ENCODE results near the gene AVPR2.

Gene AVPR2

DNA sequence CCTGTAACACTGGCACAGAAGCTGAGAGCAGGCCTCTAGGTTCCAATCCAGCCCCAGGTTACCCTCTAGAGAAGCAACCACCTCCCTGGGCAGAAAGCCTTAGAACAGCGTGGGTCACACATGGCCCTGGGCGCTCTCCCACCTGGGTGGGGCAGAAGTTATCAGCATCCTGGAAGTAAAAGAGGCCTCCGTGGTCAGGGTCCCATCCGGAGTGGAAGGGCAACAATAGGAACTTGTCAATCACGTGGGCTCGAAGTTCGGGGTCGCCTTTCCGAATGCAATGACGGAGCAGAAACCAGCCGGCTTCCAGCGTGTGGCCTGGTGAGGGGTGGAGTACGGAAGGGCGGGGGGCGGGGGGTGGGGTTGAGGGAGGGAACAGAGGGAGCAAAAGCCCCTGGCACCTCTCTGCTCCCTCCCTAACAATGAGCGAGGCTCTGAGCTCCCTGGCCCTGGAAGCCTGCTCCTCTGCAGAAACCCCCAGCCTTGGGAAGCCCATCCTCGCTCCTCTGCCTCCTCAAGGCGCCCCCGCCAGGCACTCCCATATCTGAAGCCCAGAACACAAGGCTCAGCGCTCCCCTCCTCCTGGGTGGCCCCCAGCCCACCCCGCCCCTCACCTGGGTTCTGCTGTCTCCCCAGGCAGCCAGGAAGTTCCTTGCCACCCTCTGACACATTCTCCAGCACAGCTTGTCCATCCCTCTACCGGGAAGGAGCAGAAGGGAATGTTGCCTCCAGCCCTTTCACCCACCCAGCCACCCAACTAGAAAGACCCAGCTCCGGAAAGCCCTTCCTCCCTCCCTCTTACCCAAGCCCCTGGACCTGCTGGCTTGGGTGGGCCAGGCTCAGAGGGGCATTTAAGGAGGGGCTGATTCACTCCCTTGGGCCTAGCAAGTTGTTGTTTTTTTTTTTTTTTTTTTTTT, 37.1 kb downstream of the AVPR2 start:
- peak overlapping the region; percentile 48 to 65 for H3K27ac Mint-ChIP-seq
- no peak for DNase-seq
- no peaks in the 10 kb centered on the region for H3K9me3 Mint-ChIP-seq
- peaks cover 49% of the 10 kb centered on the region for H3K4me1 Mint-ChIP-seq
- no peaks in the 10 kb centered on the region for H3K27me3 Mint-ChIP-seq
- ATAC-seq = no peak
- H3K4me3 Mint-ChIP-seq = peak overlapping the region; percentile 84 to 86

- Mint-ChIP-seq H3K27ac (peak within 1 kb of the TSS; percentile 79 to 97), H3K4me3 (peak within 1 kb of the TSS; percentile 89 to 96), H3K4me1 (peaks cover 62% of the 10 kb centered on the region), H3K27me3 (no peaks in the 10 kb centered on the region), H3K9me3 (no peaks in the 10 kb centered on the region)
- ATAC-seq (peak; percentile 47), DNase-seq (peak in 1 of 2 donors; percentile 40)
Measured at GRCh38 chrX:153944140-153944799, 39.8 kb downstream of the AVPR2 start, which contains the start of gene RENBP. Gene RENBP, minus strand, starts transcription at chrX:153944643. Its CDS starts 33 bp downstream, at chrX:153944610.

DNA sequence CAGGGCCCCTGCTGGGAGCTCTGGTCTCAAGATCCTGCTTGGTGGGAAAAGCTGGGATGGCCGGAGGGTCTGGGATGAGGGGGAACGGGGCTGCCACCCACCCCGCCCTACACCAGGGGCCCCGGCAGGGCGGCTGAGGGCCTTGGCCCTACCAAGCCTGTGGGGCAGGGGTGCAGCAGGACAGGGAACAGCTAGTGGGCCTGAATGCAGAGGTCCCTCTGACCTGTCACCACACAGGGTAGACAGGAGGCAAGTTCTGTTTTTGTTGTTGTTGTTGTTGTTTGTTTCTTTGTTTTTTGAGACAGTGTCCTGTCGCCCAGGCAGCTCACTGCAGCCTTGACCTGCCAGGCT, 40.3 kb downstream of the AVPR2 start:
- peak; percentile 36 for ATAC-seq
- H3K27me3 Mint-ChIP-seq = no peaks in the 10 kb centered on the region
- H3K9me3 Mint-ChIP-seq = no peaks in the 10 kb centered on the region
- no peak overlapping the region for H3K27ac Mint-ChIP-seq
- H3K4me3 Mint-ChIP-seq = peak overlapping the region; percentile 89 to 96
- H3K4me1 Mint-ChIP-seq = peaks cover 62% of the 10 kb centered on the region
- no peak for DNase-seq

GRCh38 chrX:153945956-153946943, 41.8 kb downstream of the AVPR2 start:
- no peak overlapping the region for H3K4me3 Mint-ChIP-seq
- DNase-seq (no peak), ATAC-seq (no peak)
- H3K9me3 Mint-ChIP-seq = no peaks in the 10 kb centered on the region
- H3K4me1 Mint-ChIP-seq = peaks cover 70% of the 10 kb centered on the region
- no peak overlapping the region for H3K27ac Mint-ChIP-seq
- H3K27me3 Mint-ChIP-seq = no peaks in the 10 kb centered on the region

DNA sequence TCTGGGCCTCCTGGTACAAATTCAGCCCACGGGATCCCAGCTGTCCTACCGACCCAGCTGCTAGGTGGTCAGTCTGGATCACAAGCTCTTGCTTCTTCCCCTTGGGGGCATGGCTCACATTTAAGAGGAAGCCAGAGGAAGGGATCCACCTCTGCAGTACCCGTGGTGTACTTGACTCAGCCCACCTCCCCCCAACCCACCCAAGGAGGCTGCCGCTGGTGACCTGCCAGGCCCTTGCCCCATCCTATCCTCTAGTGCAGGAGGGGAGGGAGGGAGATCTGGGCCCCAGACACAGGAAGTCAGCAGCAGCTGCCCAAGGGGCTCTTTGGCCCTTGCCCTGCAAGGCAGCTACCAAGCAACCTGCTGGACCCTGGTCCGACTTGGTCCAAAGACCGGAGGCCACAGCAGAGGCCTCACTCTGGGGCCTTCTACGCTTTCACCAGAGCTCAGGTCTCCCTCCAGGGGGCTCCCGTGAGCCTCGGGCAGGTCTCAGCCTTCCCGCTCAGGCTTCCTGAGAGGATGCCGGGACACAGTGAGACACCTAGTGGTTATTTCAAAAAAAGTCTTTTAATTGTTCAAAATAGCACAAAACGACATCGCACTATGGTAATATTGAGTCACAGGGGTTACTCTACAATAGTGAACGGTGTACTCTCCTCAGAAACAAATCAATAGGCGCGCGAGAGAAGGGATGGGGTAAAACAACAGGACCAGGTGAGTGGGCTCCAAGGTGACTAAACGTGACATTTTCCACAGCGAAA, 42.7 kb downstream of the AVPR2 start:
- ATAC-seq = peak; percentile 79
- no peaks in the 10 kb centered on the region for H3K27me3 Mint-ChIP-seq
- H3K27ac Mint-ChIP-seq = peak overlapping the region; percentile 54 to 83
- H3K9me3 Mint-ChIP-seq = no peaks in the 10 kb centered on the region
- H3K4me1 Mint-ChIP-seq = peaks cover 72% of the 10 kb centered on the region
- DNase-seq = peak; percentile 73 to 83
- peak overlapping the region; percentile 16 to 53 for H3K4me3 Mint-ChIP-seq

DNA sequence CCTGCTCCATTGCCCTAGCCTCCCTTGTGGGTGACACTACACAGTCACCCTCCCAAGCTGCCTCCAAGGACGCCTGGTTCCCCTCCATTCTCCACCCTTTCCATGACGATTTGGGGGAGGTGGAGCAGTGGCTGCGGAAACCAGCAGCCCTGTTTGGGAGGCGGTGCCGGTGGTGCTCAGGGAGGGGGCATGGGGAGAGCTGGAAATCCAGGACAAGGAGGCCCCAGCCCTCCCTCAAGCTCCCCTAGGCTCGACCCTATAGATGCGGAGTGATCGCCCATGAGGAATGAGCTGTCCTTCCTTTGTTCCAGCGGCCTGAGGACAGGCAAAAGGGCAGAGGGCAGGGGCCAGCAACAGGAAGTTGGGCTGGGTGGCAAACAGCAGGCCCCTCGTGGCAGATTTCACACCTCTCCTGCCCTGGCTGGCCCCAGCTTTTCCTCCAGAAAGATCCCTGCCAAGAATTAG, 43.6 kb downstream of the AVPR2 start:
- Mint-ChIP-seq H3K27me3 (no peaks in the 10 kb centered on the region), H3K4me1 (peaks cover 74% of the 10 kb centered on the region), H3K9me3 (no peaks in the 10 kb centered on the region), H3K4me3 (peak overlapping the region; percentile 49 to 63), H3K27ac (peak overlapping the region; percentile 7 to 83)
- no peak for ATAC-seq
- no peak for DNase-seq

- Mint-ChIP-seq H3K27me3 (no peaks in the 10 kb centered on the region), H3K4me3 (peak overlapping the region; percentile 61 to 62), H3K27ac (peak overlapping the region; percentile 80 to 83), H3K4me1 (peaks cover 71% of the 10 kb centered on the region), H3K9me3 (no peaks in the 10 kb centered on the region)
- ATAC-seq (no peak), DNase-seq (no peak)
Measured at GRCh38 chrX:153948847-153949805, 44.7 kb downstream of the AVPR2 start.

DNA sequence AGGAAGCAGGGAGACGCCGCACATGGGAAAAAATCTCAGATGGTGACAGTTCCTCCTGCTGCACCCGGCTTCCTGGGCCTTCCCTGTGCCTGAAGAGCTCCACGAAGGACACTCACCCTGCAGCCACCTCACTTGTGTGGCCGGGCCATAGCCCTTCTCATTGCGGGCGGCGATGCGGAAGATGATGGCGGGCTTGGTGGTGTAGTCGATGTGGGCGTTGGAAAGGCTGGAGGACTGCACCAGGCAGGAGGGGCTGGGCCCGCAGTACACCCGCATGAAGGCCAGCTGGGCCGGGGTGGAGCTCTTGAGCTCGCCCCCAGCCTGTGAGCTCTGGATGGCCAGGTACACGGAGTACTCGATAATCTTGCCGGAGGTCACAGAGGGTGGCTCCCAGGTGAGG, 45.7 kb downstream of the AVPR2 start:
- DNase-seq (no peak), ATAC-seq (no peak)
- H3K4me3 Mint-ChIP-seq = peak overlapping the region in 1 of 2 donors; percentile 61
- no peaks in the 10 kb centered on the region for H3K9me3 Mint-ChIP-seq
- H3K4me1 Mint-ChIP-seq = peaks cover 73% of the 10 kb centered on the region
- H3K27me3 Mint-ChIP-seq = no peaks in the 10 kb centered on the region
- H3K27ac Mint-ChIP-seq = peak overlapping the region in 1 of 2 donors; percentile 25

DNA sequence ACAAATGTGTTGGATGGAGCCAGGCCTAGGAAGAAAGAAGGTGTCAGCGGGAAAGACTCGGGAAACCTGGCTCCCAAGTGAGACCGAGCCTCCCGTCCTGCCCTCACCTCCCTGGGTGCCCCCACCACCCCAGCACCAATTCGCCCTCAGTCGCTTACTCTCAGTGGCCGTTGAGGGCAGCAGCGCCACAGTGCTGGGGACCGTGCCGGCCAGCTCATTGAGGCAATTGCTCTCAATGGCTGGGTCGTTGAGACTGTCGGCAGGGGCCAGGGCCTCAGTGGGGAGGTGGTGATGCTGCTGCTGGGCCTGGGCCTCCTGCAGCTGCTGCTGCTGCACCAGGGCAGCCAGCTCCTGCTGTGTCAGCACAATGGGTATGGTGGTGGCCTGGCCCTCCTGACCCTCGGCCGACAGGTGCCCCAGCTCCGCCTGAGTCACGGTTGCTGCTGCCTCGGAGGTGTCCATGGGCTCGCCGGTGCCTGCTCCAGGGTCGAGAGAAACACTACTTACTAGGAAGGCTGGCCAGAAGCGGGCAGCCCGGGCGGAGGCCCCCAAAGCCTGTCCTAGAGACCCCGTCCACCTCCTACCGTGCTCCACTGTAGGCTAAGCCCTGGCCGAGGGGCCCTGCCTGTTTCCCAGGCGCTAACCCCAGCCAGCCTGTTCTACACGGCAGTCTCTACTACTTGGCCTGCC, 47.4 kb downstream of the AVPR2 start:
- Mint-ChIP-seq H3K27ac (peak overlapping the region in 1 of 2 donors; percentile 93), H3K4me1 (peaks cover 81% of the 10 kb centered on the region), H3K4me3 (peak overlapping the region in 1 of 2 donors; percentile 40), H3K9me3 (no peaks in the 10 kb centered on the region), H3K27me3 (no peaks in the 10 kb centered on the region)
- DNase-seq (no peak), ATAC-seq (no peak)

DNA sequence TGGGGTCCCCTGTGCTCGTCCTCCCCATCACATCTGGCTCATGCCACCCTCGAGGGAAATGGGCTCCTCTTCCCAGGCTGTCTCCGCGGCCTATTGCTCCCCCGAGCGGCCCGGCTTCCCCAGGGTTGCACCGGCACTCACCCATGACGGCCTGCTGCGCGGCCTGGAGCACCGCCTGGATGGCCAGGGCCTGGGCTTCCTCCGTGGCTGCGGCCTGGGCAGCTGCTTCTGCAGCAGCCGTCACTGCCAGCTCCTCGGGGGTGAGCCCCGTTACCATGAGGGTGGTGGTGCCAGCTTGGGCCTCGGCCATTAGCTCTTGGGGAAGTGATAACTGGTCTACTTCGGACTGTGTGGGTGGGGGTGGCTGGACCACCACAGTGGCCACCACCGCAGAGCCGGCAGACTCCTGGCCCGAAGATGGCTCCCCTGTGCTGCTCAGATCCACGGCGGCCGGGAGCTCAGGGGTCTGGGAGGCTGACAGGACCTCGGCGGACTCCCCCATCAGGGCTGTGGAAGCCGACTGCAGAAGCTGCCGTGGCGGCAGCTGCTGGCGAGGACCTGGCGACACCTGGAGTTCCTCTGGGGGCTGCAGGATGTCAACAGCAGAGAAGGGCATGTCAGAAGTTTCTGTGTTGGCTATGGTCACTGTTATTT, 48.0 kb downstream of the AVPR2 start:
- H3K27ac Mint-ChIP-seq = no peak overlapping the region
- no peak for ATAC-seq
- H3K9me3 Mint-ChIP-seq = no peaks in the 10 kb centered on the region
- no peak for DNase-seq
- H3K4me1 Mint-ChIP-seq = peaks cover 74% of the 10 kb centered on the region
- no peaks in the 10 kb centered on the region for H3K27me3 Mint-ChIP-seq
- H3K4me3 Mint-ChIP-seq = peak overlapping the region in 1 of 2 donors; percentile 8

GRCh38 chrX:153953342-153953830, 48.9 kb downstream of the AVPR2 start:
- DNase-seq (peak; percentile 77 to 79), ATAC-seq (peak; percentile 81)
- Mint-ChIP-seq H3K27me3 (no peaks in the 10 kb centered on the region), H3K27ac (peak overlapping the region; percentile 20 to 78), H3K4me3 (peak overlapping the region in 1 of 2 donors; percentile 45), H3K4me1 (peaks cover 65% of the 10 kb centered on the region), H3K9me3 (no peaks in the 10 kb centered on the region)

DNA sequence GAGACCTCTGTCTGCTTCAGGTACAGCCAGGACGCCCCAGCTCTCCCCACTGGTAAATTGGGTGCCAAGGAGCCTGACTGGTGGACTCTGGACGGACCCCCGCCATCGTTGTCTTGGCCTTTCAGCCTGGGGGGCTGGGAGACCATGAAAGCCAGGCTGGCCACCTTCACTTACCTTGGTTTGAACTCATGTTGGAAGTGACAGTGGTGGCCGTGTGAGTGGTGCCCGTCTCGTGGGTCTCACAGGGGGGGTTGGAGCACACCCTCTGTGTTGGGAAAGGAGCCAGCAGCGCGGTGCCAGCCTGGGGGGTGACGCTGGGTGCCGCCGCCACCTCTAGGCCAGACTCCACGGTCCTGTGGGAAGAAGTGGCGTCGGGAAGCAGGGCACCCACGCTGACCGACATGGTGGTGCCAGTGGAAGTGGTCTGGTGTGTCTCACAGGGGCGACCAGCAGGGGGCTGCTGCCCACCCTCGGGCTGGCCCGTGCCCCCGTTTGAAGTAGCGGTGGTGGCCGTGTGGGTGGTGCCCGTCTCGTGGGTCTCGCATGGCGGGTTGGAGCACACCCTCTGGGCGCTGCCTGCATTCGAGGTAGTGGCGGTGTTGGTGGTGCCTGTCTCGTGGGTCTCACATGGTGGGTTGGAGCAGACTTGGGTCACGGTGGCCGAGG, 49.6 kb downstream of the AVPR2 start:
- no peak overlapping the region for H3K4me3 Mint-ChIP-seq
- H3K27me3 Mint-ChIP-seq = no peaks in the 10 kb centered on the region
- ATAC-seq (no peak), DNase-seq (no peak)
- peaks cover 59% of the 10 kb centered on the region for H3K4me1 Mint-ChIP-seq
- no peaks in the 10 kb centered on the region for H3K9me3 Mint-ChIP-seq
- H3K27ac Mint-ChIP-seq = peak overlapping the region in 1 of 2 donors; percentile 42
